Activated T-cell treated with anti-CD3 and anti-CD28 coated beads for 1 hour (primary cell): Measurements from ENCODE around the gene GNAI1.

Source experiments
- DNase-seq: peaks from one replicate; pipeline ENCODE4 v3.0.0-alpha.2; 2020; ENCODE audit warnings: low read depth

GNAI1 gene

GRCh38 chr7:80134536-80135308 lies at the start of gene GNAI1:
TSS of gene GNAI1 (plus strand) at chr7:80134831. CDS start at chr7:80135161, 330 bp downstream.
- DNase-seq, result no peak

- DNase-seq, result no peak
Measured at GRCh38 chr7:80087051-80087770, 47.4 kb upstream of the GNAI1 start.

GRCh38 chr7:80087771-80088170 lies 46.9 kb upstream of the GNAI1 start:
- DNase-seq, result no peak

DNA sequence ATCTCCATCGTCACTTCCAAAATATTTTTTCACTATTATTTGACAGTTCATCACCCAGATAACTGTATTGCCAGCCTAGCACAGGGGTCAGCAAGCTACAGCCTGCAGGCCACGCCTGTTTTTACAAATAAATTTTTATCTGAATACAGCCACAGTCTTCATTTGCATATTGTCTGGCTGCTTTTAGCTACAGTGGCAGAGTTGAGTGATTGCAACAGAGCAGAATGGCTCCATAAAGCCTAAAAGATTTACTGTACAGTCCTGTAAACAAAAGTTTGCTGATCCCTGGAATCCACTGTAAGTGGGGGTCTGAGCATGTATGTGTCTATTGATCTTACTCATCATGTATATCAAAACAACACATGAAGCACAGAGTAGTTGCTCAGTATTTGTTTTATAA lies 45.9 kb upstream of the GNAI1 start:
- no peak for DNase-seq

DNA sequence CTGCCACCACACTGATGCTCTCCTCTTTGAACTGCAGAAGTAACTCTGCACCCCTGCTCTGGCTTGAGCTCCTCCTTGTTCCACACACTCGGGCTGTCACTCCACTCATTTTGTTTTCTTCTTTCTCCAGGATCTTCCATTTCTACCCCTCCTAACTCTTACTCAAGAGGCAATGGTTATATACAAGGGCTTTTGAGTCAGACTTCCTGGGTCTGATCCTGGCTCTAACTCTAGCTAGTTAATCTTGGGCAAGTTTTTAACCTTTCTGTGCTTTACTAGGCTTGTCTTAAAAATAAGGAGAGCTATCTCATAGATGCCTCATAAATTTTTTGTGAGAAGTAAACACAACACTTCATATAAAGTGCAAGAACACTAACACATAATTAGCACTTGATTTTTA lies 45.3 kb upstream of the GNAI1 start:
- no peak for DNase-seq

GRCh38 chr7:80093349-80093748 lies 41.3 kb upstream of the GNAI1 start:
- DNase-seq, result no peak

GRCh38 chr7:80095545-80095944 lies 39.1 kb upstream of the GNAI1 start:
- no peak for DNase-seq

GRCh38 chr7:80097756-80098155 lies 36.9 kb upstream of the GNAI1 start:
- no peak for DNase-seq

DNA sequence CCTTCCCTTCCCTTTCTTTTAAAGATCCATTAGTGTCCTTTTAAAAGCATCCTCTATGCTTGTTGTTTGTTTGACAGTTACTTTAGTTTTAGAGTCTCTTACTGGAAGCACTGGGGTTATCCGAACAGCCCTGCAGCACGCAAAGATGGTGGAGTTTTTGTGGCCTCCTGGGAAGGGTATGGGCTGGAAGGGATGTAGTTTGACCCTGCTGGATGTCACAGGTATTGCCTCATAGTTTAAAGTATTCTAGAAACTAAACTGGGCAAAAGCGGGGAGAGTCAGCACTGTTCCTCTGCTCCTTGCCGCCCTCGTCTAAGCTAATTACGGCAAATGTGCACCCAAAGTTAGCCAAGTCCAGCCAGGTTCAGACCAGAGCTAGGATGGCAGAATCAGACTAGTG lies 35.8 kb upstream of the GNAI1 start:
- no peak for DNase-seq

DNA sequence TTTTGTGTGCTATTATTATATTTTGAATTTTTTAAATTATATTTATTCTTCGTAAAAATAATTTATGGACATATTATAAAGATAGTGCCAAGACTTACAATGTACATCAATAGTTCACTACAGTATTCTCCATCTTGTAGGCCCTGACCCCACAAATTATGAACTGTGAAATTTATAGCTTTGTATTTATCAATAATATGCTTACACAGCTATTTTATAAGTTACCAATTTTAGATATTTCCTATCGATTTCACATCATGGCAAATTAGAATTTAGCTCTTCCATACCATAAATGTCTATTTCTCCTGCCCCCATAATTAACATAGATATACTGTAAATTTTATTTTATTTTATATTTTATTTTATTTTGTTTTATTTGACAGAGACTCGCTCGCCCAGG lies 34.4 kb upstream of the GNAI1 start:
- DNase-seq, result no peak

- DNase-seq, result no peak
Measured at GRCh38 chr7:80105701-80106408, 28.8 kb upstream of the GNAI1 start.

- DNase-seq, result no peak
Measured at GRCh38 chr7:80106498-80107113, 28.0 kb upstream of the GNAI1 start.

- DNase-seq, result no peak
Measured at GRCh38 chr7:80107278-80107677, 27.4 kb upstream of the GNAI1 start.

DNA sequence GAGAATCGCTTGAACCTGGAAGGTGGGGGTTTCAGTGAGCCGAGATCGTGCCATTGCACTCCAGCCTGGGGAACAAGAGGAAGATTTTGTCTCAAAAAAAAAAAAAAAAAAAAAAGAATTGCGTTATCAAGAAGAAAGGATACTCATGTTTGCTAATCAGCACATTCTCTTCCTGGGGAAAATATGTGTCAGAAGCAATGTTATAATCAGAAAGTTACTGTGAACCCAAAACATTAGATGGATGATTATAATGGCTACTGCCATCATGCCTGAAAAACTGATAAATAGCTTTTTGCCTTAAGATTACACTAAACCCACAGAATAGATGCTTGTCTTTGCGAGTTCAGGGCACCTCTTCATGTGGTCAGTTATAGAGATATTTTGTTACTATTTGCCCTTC lies 24.3 kb upstream of the GNAI1 start:
- DNase-seq, result no peak

DNA sequence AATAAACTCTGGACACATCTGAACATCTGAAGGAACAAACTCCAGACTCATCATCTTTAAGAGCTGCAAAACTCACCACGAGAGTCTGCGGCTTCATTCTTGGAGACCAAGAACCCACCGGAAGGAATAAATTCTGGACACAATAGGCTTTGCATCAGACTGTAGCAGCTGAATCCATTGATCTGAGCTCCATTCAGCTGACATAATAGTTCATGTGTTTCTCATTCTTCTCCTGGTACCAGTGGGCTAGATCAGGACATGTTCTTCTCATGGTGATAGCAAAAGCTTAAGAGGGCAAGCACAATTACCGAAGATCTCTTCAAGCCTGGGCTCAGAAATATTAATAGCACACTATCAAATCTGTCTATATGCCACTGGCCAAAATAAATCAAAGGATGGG lies 20.5 kb upstream of the GNAI1 start:
- no peak for DNase-seq

GRCh38 chr7:80124526-80125264 lies 9.9 kb upstream of the GNAI1 start:
- DNase-seq, result no peak

GRCh38 chr7:80127412-80128160 lies 7.0 kb upstream of the GNAI1 start:
- DNase-seq, result no peak

- no peak for DNase-seq
Measured at GRCh38 chr7:80128918-80129317, 5.7 kb upstream of the GNAI1 start.

DNA sequence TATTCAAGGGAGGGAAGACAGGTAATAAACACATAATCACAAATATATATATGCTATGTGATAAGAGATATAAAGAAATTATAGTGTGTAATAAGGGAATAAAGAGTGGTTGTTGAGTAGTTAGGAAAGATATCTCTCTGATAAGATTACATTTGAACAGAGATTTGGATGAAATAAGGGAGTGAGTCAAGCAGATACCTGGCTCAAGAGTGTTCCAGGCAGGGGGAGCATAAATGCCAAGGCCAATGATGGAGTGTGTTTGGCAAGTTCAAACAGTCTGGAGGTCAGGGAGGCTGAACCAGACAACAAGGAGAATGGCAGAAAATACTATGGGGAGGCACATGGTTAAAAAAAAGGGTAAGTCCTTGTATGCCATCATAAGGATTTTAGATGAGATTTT lies 4.8 kb upstream of the GNAI1 start:
- DNase-seq, result no peak

- DNase-seq, result no peak
Measured at GRCh38 chr7:80131675-80132435, 2.8 kb upstream of the GNAI1 start.
